Left renal cortex interstitium (tissue), 4 donors: Measurements from ENCODE around the gene PRDM5. TPM values are rescaled to one million over a fixed set of nuclear protein-coding genes. Genes with fewer than 3 reads are reported as not detected.
"Not testable (repeated sequence)": the region's sequence is repeated elsewhere in the genome, so short reads cannot be mapped to it uniquely, and the experiment has no call there.

Experiments used
- DNase-seq, 4 donors: peaks; one replicate each; pipeline ENCODE4 v3.0.0-alpha.2; 2013; ENCODE audit warnings: low read depth in 4 of 4, low spot score in 2 of 4, missing footprints in 1 of 4
- polyA plus RNA-seq, 4 donors: library from polyadenylated mRNA; unstranded; fragments of 120-200 nt; gene quantifications; one replicate each; pipeline ENCODE4 v1.2.1, GENCODE V29; 2013; ENCODE audit not compliant: insufficient read length in 4 of 4

The PRDM5 gene
- polyA plus RNA-seq, 4 donors, result 16.1 to 18.8 (median 17.5) TPM

GRCh38 chr4:120769227-120769626 lies 153.3 kb downstream of the PRDM5 start:
- DNase-seq, result no peak

DNA sequence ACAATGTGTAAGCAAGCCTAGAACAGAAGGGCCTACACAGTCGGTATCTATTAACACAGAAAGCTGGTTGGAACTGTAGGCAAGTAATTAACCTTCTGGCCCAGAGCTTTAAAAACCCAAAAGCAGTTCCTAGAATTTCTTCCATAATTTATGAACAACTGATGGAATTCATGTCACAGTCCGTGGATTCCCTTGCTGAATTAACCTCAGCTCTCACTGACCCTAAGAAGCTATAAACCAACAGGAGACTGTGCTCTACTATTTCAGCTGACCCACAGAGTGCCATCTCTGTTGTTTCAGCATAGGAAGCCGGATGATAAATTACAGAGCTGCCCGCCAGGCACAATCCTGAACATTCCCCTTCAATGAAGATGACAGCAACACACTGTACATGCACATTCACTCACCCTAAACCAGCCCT lies 157.3 kb downstream of the PRDM5 start:
- peak; percentile 28 to 76 (median 52) for DNase-seq

DNA sequence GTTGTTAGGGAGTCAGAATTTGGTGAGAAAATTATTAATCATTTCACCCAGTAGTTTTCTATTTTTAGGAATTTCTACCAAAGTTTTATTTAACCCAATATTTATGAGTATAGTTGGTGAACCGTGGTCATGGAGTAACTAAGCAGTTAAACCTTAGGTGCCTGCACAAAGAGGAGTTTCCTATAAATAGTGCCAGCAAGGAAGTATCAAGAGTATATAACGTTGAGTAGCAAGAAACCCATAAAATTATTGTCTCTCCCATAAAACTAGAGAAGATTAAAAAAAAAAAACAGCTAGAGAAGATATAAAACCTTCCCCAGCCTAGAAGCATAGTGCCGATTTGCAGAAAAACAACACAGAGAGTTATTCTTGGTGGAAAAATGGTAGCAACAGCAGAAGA lies 158.9 kb downstream of the PRDM5 start:
- DNase-seq, result no peak

DNA sequence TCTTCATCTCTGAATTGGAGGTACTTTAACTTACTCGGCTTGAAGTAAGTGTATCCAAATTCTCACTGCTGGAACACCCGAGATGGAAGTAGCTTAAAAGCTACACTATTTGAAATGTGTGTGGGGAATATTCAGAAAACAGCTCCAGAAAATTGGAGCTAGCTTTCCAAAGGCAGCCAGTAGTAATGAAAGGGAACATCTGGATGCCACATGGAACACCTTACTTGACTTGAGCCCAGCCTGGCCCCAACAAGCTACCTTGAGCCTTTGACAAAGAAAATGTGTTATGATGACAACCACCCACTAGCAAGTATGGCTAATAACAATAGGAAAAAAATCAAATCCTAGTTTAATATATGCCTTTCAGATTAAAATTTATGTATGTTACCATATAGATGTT lies 161.5 kb downstream of the PRDM5 start:
- no peak for DNase-seq

DNA sequence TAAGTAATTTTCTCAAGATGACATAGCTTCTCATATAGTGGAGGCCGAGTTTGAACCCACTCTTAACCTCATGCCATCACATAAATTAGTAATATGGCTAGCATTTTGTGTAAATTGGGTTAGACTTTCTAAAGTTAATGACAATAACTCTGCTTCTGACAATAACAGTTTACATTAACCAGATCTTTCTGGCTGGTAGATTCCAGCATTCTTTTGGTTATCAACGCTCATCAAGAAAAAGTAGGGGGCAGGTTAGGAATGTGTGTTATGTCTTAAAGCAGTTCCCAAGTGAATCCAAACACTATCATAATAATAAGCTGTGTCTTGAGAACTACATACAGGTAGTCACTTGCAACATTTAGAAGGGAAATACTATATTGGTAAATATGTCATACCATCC lies 162.5 kb downstream of the PRDM5 start:
- DNase-seq, result no peak

DNA sequence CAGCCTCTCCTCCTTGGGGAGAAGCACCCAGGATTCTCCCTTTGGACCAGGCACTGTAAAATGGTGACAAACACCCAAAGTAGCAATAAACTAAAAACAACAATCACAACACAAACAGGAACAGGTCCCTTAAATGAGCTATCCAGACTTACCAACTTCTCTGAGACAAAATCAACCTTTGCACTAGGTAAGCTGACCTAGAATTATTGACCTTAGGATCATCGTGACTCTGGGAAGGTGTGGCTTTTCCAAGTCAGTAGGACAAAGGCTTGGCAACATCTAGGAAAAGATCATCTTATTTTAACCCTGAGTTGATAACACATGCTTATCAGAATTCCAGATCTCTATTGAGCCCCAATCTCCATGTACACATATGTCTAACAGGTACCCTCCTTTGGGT lies 166.7 kb downstream of the PRDM5 start:
- DNase-seq, result no peak

- DNase-seq, result no peak
These were observed 167.9 kb downstream of the PRDM5 start for GRCh38 chr4:120754590-120754989.

- no peak for DNase-seq
These were observed 168.7 kb downstream of the PRDM5 start for GRCh38 chr4:120753854-120754253.

GRCh38 chr4:120750152-120750525 lies 172.4 kb downstream of the PRDM5 start:
- no peak for DNase-seq

GRCh38 chr4:120749445-120750151 lies 172.9 kb downstream of the PRDM5 start:
- no peak for DNase-seq

DNA sequence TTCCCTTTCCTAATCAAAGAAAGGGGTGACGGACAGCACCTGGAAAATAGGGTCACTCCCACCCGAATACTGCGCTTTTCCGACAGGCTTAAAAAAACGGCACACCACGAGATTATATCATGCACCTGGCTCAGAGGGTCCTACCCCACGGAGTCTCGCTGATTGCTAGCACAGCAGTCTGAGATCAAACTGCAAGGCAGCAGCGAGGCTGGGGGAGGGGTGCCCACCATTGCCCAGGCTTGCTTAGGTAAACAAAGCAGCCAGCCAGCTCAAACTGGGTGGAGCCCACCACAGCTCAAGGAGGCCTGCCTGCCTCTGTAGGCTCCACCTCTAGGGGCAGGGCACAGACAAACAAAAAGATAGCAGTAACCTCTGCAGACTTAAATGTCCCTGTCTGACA lies 180.9 kb downstream of the PRDM5 start:
- DNase-seq, result not testable (repeated sequence)

DNA sequence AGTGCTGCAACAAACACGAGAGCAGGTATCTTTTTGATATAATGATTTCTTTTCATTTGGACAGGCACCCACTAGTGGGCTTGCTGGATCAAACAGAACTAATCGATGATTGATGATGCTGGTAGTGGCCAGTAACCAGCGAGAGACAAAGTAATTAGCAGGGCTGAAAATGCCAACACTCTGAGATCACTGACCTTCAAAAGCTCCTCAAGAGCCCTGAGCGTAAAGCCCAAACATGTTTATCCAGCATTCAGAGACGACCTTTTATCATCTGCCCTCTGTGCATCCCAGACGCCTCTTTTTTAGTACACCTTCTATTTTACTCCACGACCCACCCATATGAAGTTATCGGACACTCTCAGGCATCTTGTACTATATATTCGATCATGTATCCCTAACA lies 186.2 kb downstream of the PRDM5 start:
- no peak for DNase-seq

GRCh38 chr4:120733968-120734367 lies 188.6 kb downstream of the PRDM5 start:
- no peak for DNase-seq

- no peak for DNase-seq
These were observed 189.5 kb downstream of the PRDM5 start for GRCh38 chr4:120733054-120733453.

DNA sequence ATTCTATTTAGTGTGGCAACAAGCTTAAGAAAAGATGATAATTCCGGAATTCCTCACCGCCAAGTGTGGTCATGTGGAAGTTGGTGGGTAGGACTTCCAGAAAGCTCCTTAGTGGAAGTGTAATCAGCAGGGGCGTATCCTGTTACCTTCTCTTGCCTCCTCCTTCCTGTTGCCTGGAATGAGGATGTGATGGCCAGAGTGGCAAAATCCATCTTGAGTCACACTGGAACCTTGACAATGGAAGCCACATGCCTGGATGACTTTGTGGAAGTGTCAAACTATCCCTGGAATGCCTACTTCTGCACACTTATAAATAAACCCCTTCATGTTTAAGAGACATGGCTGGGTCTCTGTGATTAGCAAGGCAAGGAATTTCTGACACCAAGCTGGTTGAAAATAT lies 191.0 kb downstream of the PRDM5 start:
- DNase-seq, result no peak

- no peak for DNase-seq
These were observed 191.7 kb downstream of the PRDM5 start for GRCh38 chr4:120730777-120731320.

DNA sequence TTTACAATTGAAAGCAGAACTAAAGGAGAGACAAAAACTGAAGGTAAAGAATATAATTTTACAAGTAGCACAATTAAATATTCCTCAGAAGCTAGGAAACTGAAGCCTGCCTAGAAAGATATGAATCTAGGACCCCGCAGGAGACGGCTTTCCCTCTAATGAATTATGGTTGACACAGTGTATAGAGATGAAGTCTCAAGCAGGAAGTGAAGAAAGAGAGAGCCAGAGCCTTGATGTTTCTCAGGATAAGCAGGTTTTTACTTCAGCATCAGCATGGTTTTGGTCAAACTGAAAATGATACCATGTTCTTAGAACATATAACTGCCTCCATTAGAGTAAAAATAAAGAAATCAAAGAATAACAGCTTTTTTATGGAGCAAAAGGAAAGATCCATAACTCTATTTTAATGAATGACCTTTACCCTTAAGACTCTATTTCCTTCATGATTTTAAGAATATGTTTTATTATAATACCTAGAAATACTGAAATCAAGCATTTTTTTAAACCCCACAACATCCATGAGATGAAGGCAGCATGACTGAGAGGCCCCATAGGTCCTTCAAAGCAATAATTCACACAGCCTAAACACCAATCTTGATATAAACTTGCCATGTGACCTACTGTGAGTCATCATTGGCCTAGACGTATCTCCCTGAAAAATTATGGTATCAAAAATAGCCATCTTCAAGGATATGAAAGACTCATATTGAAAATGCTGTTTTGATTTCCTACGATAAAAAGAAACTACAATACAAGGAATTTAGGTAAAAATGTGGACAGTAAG lies 193.4 kb downstream of the PRDM5 start:
- DNase-seq, result no peak

- no peak for DNase-seq
These were observed 196.6 kb downstream of the PRDM5 start for GRCh38 chr4:120725639-120726580.

- DNase-seq, result no peak
These were observed 197.9 kb downstream of the PRDM5 start for GRCh38 chr4:120724656-120725055.

DNA sequence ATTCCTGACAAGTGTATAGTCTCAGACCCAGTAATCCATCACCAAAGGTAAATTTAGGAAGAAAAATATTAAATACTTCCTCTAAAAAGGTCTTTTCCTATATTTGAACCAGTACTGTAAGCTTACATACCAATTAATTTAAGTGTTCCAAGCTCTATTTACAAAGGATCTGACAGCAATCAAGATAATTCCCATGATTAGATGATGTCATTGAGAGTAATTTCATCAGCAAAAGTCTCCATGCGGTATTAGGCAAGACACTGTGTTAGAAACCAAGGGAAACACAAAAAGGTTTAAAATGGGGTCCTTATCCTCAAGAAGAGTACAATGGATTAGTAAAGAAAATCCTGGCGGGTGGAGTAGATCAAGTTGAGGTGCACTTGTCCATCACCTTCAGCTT lies 198.5 kb downstream of the PRDM5 start:
- DNase-seq, result no peak

- no peak for DNase-seq
These were observed 199.4 kb downstream of the PRDM5 start for GRCh38 chr4:120723105-120723504.
